Dedifferentiated amniotic fluid mesenchymal stem cell (primary cell): ENCODE results near the gene HPGDS.
"Not testable (repeated sequence)": the region's sequence is repeated elsewhere in the genome, so short reads cannot be mapped to it uniquely, and the experiment has no call there.

ENCODE experiments used
- DNase-seq: peaks from one replicate; pipeline ENCODE4 v3.0.0-alpha.2; 2016; ENCODE audit errors: extremely low spot score

Gene HPGDS

GRCh38 chr4:94342694-94343093, at the start of gene HPGDS:
Gene HPGDS, minus strand, starts transcription at chr4:94342836. Its CDS starts 8,207 bp downstream, at chr4:94334629.
- no peak for DNase-seq

GRCh38 chr4:94390804-94391410, 48.3 kb upstream of the HPGDS start:
- no peak for DNase-seq

GRCh38 chr4:94389595-94390267, 47.1 kb upstream of the HPGDS start:
- no peak for DNase-seq

GRCh38 chr4:94387965-94388364, 45.3 kb upstream of the HPGDS start:
- DNase-seq, result not testable (repeated sequence)

GRCh38 chr4:94385452-94385851, 42.8 kb upstream of the HPGDS start:
- not testable (repeated sequence) for DNase-seq

GRCh38 chr4:94382891-94383290, 40.3 kb upstream of the HPGDS start:
- DNase-seq, result not testable (repeated sequence)

- DNase-seq, result no peak
Observed at GRCh38 chr4:94378047-94378446, 35.4 kb upstream of the HPGDS start.

GRCh38 chr4:94377294-94377693, 34.7 kb upstream of the HPGDS start:
- DNase-seq, result no peak

- DNase-seq, result no peak
Observed at GRCh38 chr4:94375364-94375763, 32.7 kb upstream of the HPGDS start.

GRCh38 chr4:94373752-94374151, 31.1 kb upstream of the HPGDS start:
- DNase-seq, result no peak

GRCh38 chr4:94372991-94373390, 30.4 kb upstream of the HPGDS start:
- no peak for DNase-seq

GRCh38 chr4:94372228-94372978, 29.8 kb upstream of the HPGDS start:
- DNase-seq, result no peak

- DNase-seq, result no peak
Observed at GRCh38 chr4:94371290-94371689, 28.7 kb upstream of the HPGDS start.

GRCh38 chr4:94370533-94371254, 28.1 kb upstream of the HPGDS start:
- no peak for DNase-seq

GRCh38 chr4:94369046-94369445, 26.4 kb upstream of the HPGDS start:
- DNase-seq, result no peak

GRCh38 chr4:94368459-94368858, 25.8 kb upstream of the HPGDS start:
- DNase-seq, result no peak

- DNase-seq, result no peak
Observed at GRCh38 chr4:94365304-94365703, 22.7 kb upstream of the HPGDS start.

GRCh38 chr4:94364527-94364926, 21.9 kb upstream of the HPGDS start:
- DNase-seq, result no peak

- no peak for DNase-seq
Observed at GRCh38 chr4:94363136-94363655, 20.6 kb upstream of the HPGDS start.

- DNase-seq, result no peak
Observed at GRCh38 chr4:94359838-94360237, 17.2 kb upstream of the HPGDS start.

- no peak for DNase-seq
Observed at GRCh38 chr4:94359221-94359620, 16.6 kb upstream of the HPGDS start.

- no peak for DNase-seq
Observed at GRCh38 chr4:94358101-94358500, 15.5 kb upstream of the HPGDS start.
